ENCODE data around the gene CASP9. TPM values are rescaled to one million over a fixed set of nuclear protein-coding genes. Genes with fewer than 3 reads are reported as not detected.

Gene CASP9
- total RNA-seq, 1 experiment from 2014 or later, result 15.9 TPM

- no peak overlapping the region for H3T11ph ChIP-seq (ENCODE audit: low read length)
- no peaks in the 10 kb centered on the region for H4K20me1 ChIP-seq (ENCODE audit: control insufficient read depth, insufficient read depth, insufficient read length)
- DNase-seq, result no peak
- no peaks in the 10 kb centered on the region for H3K79me1 ChIP-seq (ENCODE audit: insufficient read depth, low read depth, low read length, poor library complexity, severe bottlenecking)
- H3K4me1 ChIP-seq (ENCODE audit: insufficient read depth, low read length), result no peaks in the 10 kb centered on the region; the same call in 1 of the 2 replicates
- H3K4ac ChIP-seq (ENCODE audit: low read depth, low read length), result no peak overlapping the region
- H3K4me3 Mint-ChIP-seq, result no peak overlapping the region
- H3K27me3 ChIP-seq (ENCODE audit: insufficient read depth, low read length), result no peaks in the 10 kb centered on the region
- H2BK5ac ChIP-seq (ENCODE audit: insufficient read length, low read length), result no peak overlapping the region
- H3K23ac ChIP-seq (ENCODE audit: insufficient read length, low read depth, low read length), result no peak overlapping the region
- no peak overlapping the region for H3K18ac ChIP-seq (ENCODE audit: insufficient read length, low read depth, low read length)
- H4K8ac ChIP-seq (replicated peaks; ENCODE audit: insufficient read length, low read depth, low read length), result no peak overlapping the region
- H2BK20ac ChIP-seq (ENCODE audit: low read depth, low read length, poor library complexity, severe bottlenecking), result no peak overlapping the region
- no peak overlapping the region for H2AK5ac ChIP-seq (ENCODE audit: insufficient read length, low read length)
- H3K27me3 Mint-ChIP-seq (ENCODE audit: low read depth), result no peaks in the 10 kb centered on the region
- peaks cover 13 to 36% (median 17%) of the 10 kb centered on the region in 3 experiments; a peak in 6 of 7 replicates for H3K36me3 Mint-ChIP-seq (ENCODE audit: insufficient read depth in 1 of 3, low read depth in 3 of 3)
- H2AFZ ChIP-seq (ENCODE audit: low read length), result no peak overlapping the region
- H3K9ac ChIP-seq (ENCODE audit: extremely low read depth, insufficient read length, low read length), result no peak overlapping the region
- H3K4me1 Mint-ChIP-seq, result peaks cover 10 to 22% of the 10 kb centered on the region in 2 experiments
- H4K91ac ChIP-seq (ENCODE audit: insufficient read length, low read depth, low read length), result no peak overlapping the region
- H2BK15ac ChIP-seq (ENCODE audit: low read depth, low read length), result no peak overlapping the region
- no peaks in the 10 kb centered on the region for H3K9me3 ChIP-seq (ENCODE audit: control insufficient read depth, low read depth, low read length)
- no peak overlapping the region for H4K5ac ChIP-seq (ENCODE audit: insufficient read length, low read depth, low read length)
- H2BK120ac ChIP-seq (ENCODE audit: low read depth, low read length, poor library complexity, severe bottlenecking), result no peak overlapping the region
- no CpG with 5 or more reads among the region's 3 CpGs for WGBS (ENCODE audit: extremely low coverage, insufficient read length, low lambda C conversion rate)
- no peak overlapping the region for H3K27ac Mint-ChIP-seq
- H2BK12ac ChIP-seq (ENCODE audit: insufficient read length, low read depth, low read length), result no peak overlapping the region
- TF ChIP-seq, protein P1, sequence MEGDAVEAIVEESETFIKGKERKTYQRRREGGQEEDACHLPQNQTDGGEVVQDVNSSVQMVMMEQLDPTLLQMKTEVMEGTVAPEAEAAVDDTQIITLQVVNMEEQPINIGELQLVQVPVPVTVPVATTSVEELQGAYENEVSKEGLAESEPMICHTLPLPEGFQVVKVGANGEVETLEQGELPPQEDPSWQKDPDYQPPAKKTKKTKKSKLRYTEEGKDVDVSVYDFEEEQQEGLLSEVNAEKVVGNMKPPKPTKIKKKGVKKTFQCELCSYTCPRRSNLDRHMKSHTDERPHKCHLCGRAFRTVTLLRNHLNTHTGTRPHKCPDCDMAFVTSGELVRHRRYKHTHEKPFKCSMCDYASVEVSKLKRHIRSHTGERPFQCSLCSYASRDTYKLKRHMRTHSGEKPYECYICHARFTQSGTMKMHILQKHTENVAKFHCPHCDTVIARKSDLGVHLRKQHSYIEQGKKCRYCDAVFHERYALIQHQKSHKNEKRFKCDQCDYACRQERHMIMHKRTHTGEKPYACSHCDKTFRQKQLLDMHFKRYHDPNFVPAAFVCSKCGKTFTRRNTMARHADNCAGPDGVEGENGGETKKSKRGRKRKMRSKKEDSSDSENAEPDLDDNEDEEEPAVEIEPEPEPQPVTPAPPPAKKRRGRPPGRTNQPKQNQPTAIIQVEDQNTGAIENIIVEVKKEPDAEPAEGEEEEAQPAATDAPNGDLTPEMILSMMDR (conservative IDR thresholded peaks at IDR 0.05), result no peak
- no peaks in the 10 kb centered on the region for H3K23me2 ChIP-seq (ENCODE audit: insufficient read length, low read depth, low read length, poor library complexity, severe bottlenecking)
- H3K56ac ChIP-seq (ENCODE audit: insufficient read length, low read depth, low read length), result no peak overlapping the region
- no peaks in the 10 kb centered on the region for H3K79me2 ChIP-seq (ENCODE audit: insufficient read depth, low read length)
- H3K4me2 ChIP-seq (ENCODE audit: insufficient read depth, insufficient read length, low read length), result no peak overlapping the region
- no peak overlapping the region for H3K14ac ChIP-seq (ENCODE audit: insufficient read depth, low read length)
- no peak overlapping the region for H3K27ac ChIP-seq (ENCODE audit: insufficient read length, low read depth, low read length)
- no peaks in the 10 kb centered on the region for H3K9me3 Mint-ChIP-seq
Measured at GRCh38 chr1:15519625-15520024, 4.4 kb downstream of the CASP9 start.
